Measurements from ENCODE around the gene LENG1.

GRCh38 chr19:54169149-54169740, 9.7 kb upstream of the LENG1 start:
- TF ChIP-seq CTCF (IDR thresholded peaks at IDR 0.05; ENCODE audit: poor library complexity): no peak
- no peak for TF ChIP-seq EZH2 (IDR thresholded peaks at IDR 0.05; ENCODE audit: borderline replicate concordance)

All from hepatocyte (in vitro differentiated cells).